ENCODE measurements around the gene CDH15. TPM values are rescaled to one million over a fixed set of nuclear protein-coding genes. Genes with fewer than 3 reads are reported as not detected.

CDH15 gene
- total and polyA plus RNA-seq, 2 of the 13 experiments (the other 11 are each of a cell fraction or from before 2014, with no cell fraction given), result 0.74 to 2.2 TPM

- TF ChIP-seq JUNB (CRISPR knock-in tag; IDR thresholded peaks at IDR 0.05; ENCODE audit: borderline replicate concordance) (no peak), NR2C2 (CRISPR knock-in tag; IDR thresholded peaks at IDR 0.05; ENCODE audit: borderline replicate concordance) (peak; percentile 23; the same call in 1 of the 2 replicates), ZNF264 (CRISPR knock-in tag; IDR thresholded peaks at IDR 0.05) (no peak), ZNF557 (CRISPR knock-in tag; IDR thresholded peaks at IDR 0.05) (no peak; the same call in 1 of the 2 replicates), ZNF687 (CRISPR knock-in tag; IDR thresholded peaks at IDR 0.05) (no peak), GMEB1 (CRISPR knock-in tag; IDR thresholded peaks at IDR 0.05; ENCODE audit: borderline replicate concordance) (no peak), JUND (CRISPR knock-in tag; IDR thresholded peaks at IDR 0.05) (0 out of 2 replicates have a peak, but pooled peaks have one; percentile 24), ZSCAN25 (CRISPR knock-in tag; IDR thresholded peaks at IDR 0.05) (no peak), RXRB (CRISPR knock-in tag; IDR thresholded peaks at IDR 0.05; ENCODE audit: borderline replicate concordance) (peak; percentile 47; the same call in 1 of the 2 replicates), KMT2B (CRISPR knock-in tag; IDR thresholded peaks at IDR 0.05) (0 out of 2 replicates have a peak, but pooled peaks have one; percentile 52), SNAPC2 (CRISPR knock-in tag; IDR thresholded peaks at IDR 0.05) (no peak), TRAFD1 (CRISPR knock-in tag; IDR thresholded peaks at IDR 0.05; ENCODE audit: borderline replicate concordance) (no peak), MIER2 (CRISPR knock-in tag; IDR thresholded peaks at IDR 0.05) (peak; percentile 69)
- TF ChIP-seq, protein P1, sequence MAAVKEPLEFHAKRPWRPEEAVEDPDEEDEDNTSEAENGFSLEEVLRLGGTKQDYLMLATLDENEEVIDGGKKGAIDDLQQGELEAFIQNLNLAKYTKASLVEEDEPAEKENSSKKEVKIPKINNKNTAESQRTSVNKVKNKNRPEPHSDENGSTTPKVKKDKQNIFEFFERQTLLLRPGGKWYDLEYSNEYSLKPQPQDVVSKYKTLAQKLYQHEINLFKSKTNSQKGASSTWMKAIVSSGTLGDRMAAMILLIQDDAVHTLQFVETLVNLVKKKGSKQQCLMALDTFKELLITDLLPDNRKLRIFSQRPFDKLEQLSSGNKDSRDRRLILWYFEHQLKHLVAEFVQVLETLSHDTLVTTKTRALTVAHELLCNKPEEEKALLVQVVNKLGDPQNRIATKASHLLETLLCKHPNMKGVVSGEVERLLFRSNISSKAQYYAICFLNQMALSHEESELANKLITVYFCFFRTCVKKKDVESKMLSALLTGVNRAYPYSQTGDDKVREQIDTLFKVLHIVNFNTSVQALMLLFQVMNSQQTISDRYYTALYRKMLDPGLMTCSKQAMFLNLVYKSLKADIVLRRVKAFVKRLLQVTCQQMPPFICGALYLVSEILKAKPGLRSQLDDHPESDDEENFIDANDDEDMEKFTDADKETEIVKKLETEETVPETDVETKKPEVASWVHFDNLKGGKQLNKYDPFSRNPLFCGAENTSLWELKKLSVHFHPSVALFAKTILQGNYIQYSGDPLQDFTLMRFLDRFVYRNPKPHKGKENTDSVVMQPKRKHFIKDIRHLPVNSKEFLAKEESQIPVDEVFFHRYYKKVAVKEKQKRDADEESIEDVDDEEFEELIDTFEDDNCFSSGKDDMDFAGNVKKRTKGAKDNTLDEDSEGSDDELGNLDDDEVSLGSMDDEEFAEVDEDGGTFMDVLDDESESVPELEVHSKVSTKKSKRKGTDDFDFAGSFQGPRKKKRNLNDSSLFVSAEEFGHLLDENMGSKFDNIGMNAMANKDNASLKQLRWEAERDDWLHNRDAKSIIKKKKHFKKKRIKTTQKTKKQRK (IDR thresholded peaks at IDR 0.05; ENCODE audit: low read length), result no peak
- TF ChIP-seq, protein P2, sequence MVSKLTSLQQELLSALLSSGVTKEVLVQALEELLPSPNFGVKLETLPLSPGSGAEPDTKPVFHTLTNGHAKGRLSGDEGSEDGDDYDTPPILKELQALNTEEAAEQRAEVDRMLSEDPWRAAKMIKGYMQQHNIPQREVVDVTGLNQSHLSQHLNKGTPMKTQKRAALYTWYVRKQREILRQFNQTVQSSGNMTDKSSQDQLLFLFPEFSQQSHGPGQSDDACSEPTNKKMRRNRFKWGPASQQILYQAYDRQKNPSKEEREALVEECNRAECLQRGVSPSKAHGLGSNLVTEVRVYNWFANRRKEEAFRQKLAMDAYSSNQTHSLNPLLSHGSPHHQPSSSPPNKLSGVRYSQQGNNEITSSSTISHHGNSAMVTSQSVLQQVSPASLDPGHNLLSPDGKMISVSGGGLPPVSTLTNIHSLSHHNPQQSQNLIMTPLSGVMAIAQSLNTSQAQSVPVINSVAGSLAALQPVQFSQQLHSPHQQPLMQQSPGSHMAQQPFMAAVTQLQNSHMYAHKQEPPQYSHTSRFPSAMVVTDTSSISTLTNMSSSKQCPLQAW (CRISPR knock-in tag; IDR thresholded peaks at IDR 0.05), result peak; percentile 55; the same call in 1 of the 2 replicates
Measured at GRCh38 chr16:89216315-89217137, 45.0 kb downstream of the CDH15 start (continued).
